OCI-LY1 (cell line): ENCODE measurements around the gene MAST4.

ENCODE experiments used
- CTCF ChIP-seq: fragments of 200-600 bp; sonication (generic), shearing (Covaris generic); IDR thresholded peaks from 2 replicates; pipeline ENCODE4 v1.5.1; 2017; ENCODE audit warnings: mild to moderate bottlenecking, antibody characterized with exemption, low read length, moderate library complexity, mixed read lengths
- EZH2 ChIP-seq: fragments of 200-600 bp; sonication (generic), shearing (Covaris generic); IDR thresholded peaks from 2 replicates; pipeline ENCODE4 v1.8.0; 2017; ENCODE audit warnings: borderline replicate concordance, mixed run types, mild to moderate bottlenecking, antibody characterized with exemption, low read length, moderate library complexity, mixed read lengths

GRCh38 chr5:66741394-66741793, 145.2 kb downstream of the MAST4 start:
- TF ChIP-seq CTCF (no peak), EZH2 (no peak)
